ENCODE measurements around the gene ZNF536.

Gene ZNF536

DNA sequence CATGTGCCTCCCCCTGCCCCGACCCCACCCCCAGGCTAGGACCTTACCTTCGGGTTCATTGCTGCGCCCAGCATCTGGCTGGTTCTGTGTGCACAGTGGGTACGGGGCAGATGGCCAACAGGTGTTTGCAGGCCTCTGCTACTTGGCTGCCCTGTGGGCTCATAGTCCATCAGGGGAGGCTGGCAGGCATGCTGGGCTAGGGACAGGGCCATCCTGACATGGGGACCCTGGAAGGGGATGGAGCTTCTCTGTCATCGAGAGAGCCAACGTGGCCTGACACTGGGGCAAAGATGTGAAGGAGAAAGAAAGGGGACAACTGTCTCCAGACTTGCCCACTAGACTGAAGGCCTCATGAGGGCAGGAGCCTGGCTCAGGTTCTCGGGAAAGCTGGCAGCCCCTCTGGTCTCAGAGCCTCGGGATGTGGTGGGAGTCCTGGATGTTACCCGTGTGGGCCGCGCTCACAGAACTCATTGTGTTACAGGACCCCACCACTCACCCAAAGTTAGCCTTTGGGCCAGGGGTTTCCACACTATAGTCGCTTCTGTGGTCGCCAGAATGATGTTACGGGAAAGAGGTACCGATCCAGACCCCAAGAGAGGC lies 4.7 kb downstream of the ZNF536 start:
- TF ChIP-seq, protein P1, sequence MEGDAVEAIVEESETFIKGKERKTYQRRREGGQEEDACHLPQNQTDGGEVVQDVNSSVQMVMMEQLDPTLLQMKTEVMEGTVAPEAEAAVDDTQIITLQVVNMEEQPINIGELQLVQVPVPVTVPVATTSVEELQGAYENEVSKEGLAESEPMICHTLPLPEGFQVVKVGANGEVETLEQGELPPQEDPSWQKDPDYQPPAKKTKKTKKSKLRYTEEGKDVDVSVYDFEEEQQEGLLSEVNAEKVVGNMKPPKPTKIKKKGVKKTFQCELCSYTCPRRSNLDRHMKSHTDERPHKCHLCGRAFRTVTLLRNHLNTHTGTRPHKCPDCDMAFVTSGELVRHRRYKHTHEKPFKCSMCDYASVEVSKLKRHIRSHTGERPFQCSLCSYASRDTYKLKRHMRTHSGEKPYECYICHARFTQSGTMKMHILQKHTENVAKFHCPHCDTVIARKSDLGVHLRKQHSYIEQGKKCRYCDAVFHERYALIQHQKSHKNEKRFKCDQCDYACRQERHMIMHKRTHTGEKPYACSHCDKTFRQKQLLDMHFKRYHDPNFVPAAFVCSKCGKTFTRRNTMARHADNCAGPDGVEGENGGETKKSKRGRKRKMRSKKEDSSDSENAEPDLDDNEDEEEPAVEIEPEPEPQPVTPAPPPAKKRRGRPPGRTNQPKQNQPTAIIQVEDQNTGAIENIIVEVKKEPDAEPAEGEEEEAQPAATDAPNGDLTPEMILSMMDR (IDR thresholded peaks at IDR 0.05; ENCODE audit: insufficient read depth, low read length): no peak
- TF ChIP-seq POLR2AphosphoS5 (IDR thresholded peaks at IDR 0.05; ENCODE audit: low read depth) (no peak), SPI1 (IDR thresholded peaks at IDR 0.05; ENCODE audit: borderline replicate concordance, low read depth) (no peak), GABPA (IDR thresholded peaks at IDR 0.05; ENCODE audit: low read depth) (no peak)
- TF ChIP-seq, protein P2, sequence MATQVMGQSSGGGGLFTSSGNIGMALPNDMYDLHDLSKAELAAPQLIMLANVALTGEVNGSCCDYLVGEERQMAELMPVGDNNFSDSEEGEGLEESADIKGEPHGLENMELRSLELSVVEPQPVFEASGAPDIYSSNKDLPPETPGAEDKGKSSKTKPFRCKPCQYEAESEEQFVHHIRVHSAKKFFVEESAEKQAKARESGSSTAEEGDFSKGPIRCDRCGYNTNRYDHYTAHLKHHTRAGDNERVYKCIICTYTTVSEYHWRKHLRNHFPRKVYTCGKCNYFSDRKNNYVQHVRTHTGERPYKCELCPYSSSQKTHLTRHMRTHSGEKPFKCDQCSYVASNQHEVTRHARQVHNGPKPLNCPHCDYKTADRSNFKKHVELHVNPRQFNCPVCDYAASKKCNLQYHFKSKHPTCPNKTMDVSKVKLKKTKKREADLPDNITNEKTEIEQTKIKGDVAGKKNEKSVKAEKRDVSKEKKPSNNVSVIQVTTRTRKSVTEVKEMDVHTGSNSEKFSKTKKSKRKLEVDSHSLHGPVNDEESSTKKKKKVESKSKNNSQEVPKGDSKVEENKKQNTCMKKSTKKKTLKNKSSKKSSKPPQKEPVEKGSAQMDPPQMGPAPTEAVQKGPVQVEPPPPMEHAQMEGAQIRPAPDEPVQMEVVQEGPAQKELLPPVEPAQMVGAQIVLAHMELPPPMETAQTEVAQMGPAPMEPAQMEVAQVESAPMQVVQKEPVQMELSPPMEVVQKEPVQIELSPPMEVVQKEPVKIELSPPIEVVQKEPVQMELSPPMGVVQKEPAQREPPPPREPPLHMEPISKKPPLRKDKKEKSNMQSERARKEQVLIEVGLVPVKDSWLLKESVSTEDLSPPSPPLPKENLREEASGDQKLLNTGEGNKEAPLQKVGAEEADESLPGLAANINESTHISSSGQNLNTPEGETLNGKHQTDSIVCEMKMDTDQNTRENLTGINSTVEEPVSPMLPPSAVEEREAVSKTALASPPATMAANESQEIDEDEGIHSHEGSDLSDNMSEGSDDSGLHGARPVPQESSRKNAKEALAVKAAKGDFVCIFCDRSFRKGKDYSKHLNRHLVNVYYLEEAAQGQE (IDR thresholded peaks at IDR 0.05; ENCODE audit: insufficient replicate concordance, low read depth): no peak
- Histone ChIP-seq H3K4me3 (replicated peaks; ENCODE audit: insufficient read depth, low read length) (no peak overlapping the region), H3K27me3 (ENCODE audit: insufficient read depth, poor library complexity, severe bottlenecking) (peaks cover 6% of the 10 kb centered on the region), H3K27ac (replicated peaks) (no peak overlapping the region)
- no peak for DNase-seq (ENCODE audit: low read depth in 1 of 2, low spot score in 1 of 2)

DNA sequence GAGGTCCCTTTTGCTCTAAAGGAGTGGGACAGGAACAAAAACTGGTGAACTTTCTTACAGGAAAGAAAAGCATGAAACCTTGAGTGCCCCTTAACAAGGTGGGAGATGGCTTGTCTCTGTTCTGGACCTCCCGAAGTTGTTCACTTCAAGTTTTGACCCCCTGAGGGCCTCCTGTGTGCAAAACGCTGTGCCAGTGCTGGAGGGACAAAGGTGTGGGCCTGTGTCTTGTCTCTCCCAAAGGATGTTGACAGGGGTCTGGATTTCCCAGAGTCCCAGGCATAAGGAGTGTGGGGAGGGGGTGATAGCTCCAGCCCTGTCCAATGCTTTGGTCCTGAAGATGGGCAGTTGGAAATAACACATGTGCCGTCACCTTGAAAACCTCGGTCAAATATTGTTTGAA lies 6.5 kb downstream of the ZNF536 start:
- TF ChIP-seq, protein P1 (IDR thresholded peaks at IDR 0.05; ENCODE audit: insufficient read depth, low read length): no peak
- TF ChIP-seq POLR2AphosphoS5 (IDR thresholded peaks at IDR 0.05; ENCODE audit: low read depth) (no peak), GABPA (IDR thresholded peaks at IDR 0.05; ENCODE audit: low read depth) (no peak), SPI1 (IDR thresholded peaks at IDR 0.05; ENCODE audit: borderline replicate concordance, low read depth) (no peak)
- TF ChIP-seq, protein P2 (IDR thresholded peaks at IDR 0.05; ENCODE audit: insufficient replicate concordance, low read depth): no peak
- peaks cover 3% of the 10 kb centered on the region for H3K27me3 ChIP-seq (ENCODE audit: insufficient read depth, poor library complexity, severe bottlenecking)
- DNase-seq (ENCODE audit: low read depth in 1 of 2, low spot score in 1 of 2): no peak
- H3K4me3 ChIP-seq (replicated peaks; ENCODE audit: insufficient read depth, low read length): no peak overlapping the region
- no peak overlapping the region for H3K27ac ChIP-seq (replicated peaks)

DNA sequence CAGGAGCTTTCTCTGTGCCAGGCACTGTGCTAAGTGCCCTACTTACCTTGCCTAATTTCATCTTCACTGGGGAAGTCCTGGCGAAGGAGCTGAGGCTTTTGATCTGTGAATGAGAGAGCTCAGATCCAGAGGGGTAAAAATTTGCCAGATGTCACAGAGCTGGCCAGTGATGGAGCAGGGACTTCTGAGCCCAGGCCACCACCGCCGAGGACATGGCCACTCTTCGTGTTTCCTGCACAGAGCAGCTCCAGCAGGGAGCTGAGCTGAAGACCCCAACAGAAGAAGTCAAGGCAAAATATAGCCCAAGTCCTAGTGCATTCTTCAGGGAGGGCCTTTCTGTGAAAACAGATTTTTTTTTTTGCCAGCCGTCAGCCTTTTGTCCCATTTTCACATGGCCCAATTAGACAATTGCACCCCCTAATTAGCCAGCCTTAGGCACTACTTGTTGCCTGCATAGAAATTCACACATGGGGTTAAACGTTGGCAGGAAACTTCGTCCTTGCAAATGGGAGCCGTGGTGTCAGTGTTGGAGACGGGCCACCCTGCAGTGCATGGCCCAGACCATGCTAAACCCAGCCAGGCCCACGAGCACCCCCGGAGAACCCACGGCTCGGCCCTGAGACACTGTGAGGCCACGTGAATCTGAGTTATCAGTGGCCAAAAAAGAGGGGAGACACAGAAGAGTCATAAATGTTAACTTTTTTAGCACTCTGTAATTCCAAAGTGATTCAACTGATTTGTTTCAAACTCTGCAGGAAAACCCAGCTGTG lies 7.8 kb downstream of the ZNF536 start:
- no peaks in the 10 kb centered on the region for H3K27me3 ChIP-seq (ENCODE audit: insufficient read depth, poor library complexity, severe bottlenecking)
- H3K4me3 ChIP-seq (replicated peaks; ENCODE audit: insufficient read depth, low read length): no peak overlapping the region
- no peak for DNase-seq (ENCODE audit: low read depth in 1 of 2, low spot score in 1 of 2)
- no peak for TF ChIP-seq GABPA (IDR thresholded peaks at IDR 0.05; ENCODE audit: low read depth)
- no peak for TF ChIP-seq SPI1 (IDR thresholded peaks at IDR 0.05; ENCODE audit: borderline replicate concordance, low read depth)
- TF ChIP-seq POLR2AphosphoS5 (IDR thresholded peaks at IDR 0.05; ENCODE audit: low read depth): no peak
- TF ChIP-seq, protein P1 (IDR thresholded peaks at IDR 0.05; ENCODE audit: insufficient read depth, low read length): no peak
- TF ChIP-seq, protein P2 (IDR thresholded peaks at IDR 0.05; ENCODE audit: insufficient replicate concordance, low read depth): no peak
- H3K27ac ChIP-seq (replicated peaks): no peak overlapping the region

Measured in HL-60 (cell line).